ENCODE measurements around the gene SPTB.

DNA sequence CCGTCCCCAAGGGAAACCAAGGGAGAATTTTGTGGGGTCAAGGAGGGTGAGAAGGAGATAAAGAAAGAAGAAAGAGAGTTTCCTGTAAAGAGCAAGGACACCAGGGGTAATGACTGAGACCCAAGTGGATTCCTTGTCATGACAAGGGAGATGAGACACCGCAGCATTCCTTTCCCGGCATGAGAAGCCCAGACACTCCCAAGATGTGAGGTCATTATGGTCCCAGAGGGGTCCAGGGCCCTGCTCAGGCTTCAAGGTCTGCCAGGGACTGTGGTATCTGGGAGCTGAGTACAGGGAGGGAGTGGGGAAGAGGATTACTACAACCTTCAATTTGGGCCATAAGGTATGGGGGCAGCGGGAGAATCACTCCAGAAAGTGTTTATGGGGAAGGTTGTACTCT is 58.1 kb downstream of the SPTB start:
- TF ChIP-seq, protein P1, sequence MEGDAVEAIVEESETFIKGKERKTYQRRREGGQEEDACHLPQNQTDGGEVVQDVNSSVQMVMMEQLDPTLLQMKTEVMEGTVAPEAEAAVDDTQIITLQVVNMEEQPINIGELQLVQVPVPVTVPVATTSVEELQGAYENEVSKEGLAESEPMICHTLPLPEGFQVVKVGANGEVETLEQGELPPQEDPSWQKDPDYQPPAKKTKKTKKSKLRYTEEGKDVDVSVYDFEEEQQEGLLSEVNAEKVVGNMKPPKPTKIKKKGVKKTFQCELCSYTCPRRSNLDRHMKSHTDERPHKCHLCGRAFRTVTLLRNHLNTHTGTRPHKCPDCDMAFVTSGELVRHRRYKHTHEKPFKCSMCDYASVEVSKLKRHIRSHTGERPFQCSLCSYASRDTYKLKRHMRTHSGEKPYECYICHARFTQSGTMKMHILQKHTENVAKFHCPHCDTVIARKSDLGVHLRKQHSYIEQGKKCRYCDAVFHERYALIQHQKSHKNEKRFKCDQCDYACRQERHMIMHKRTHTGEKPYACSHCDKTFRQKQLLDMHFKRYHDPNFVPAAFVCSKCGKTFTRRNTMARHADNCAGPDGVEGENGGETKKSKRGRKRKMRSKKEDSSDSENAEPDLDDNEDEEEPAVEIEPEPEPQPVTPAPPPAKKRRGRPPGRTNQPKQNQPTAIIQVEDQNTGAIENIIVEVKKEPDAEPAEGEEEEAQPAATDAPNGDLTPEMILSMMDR (IDR thresholded peaks at IDR 0.05; ENCODE audit: borderline replicate concordance, extremely low read depth, low read length, poor library complexity, severe bottlenecking): no peak
- TF ChIP-seq EZH2 (IDR thresholded peaks at IDR 0.05; ENCODE audit: borderline replicate concordance, low read depth, low read length, severe bottlenecking): no peak

Measured in DND-41 (cell line).